ENCODE measurements around the gene SOCS3. TPM values are rescaled to one million over a fixed set of nuclear protein-coding genes. Genes with fewer than 3 reads are reported as not detected.
A peak's percentile ranks its signal among the peaks of the same experiment; 100 is the strongest.

SOCS3 gene
- total and polyA plus RNA-seq, 10 donors, result 10.7 to 164 (median 62.1) TPM

DNA sequence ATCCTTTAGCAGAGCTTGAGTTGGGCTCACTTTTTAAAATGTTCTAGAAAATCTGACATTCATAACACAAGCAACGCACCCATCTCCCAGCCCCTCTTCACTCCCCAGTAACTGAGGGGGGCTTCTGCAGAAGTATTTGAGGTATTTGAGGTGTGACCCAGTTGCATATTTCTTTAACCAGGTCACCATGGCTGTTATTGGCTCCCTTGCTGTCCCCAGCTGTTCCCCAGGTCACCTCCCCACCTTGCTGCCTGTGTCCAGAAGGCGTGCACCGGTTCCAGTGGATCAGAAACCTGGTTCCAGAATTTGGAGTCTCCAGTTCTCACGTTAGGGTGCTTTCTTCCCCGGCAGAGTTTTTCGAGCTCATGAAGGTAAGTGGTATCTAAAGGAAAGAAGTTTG, 32.4 kb upstream of the SOCS3 start:
- H3K36me3 ChIP-seq, result peaks cover 0 to 69% (median 39%) of the 10 kb centered on the region in 6 donors
- peaks cover 42 to 82% (median 61%) of the 10 kb centered on the region in 6 donors for H3K4me1 ChIP-seq
- H3K4me3 ChIP-seq, result no peak overlapping the region
- WGBS, 5 donors, result 93 to 99% (median 97%) methylated on average over 6 of the region's 6 CpGs
- no peaks in the 10 kb centered on the region for H3K27me3 ChIP-seq (replicated peaks in 1 of 7)
- H3K9me3 ChIP-seq, result no peaks in the 10 kb centered on the region
- H3K27ac ChIP-seq, result peak overlapping the region in 2 of 8 donors; percentile 97 to 99
- intact Hi-C loops (cut with DNase I; ENCODE audit: low total_unique reads), result no loop called here
- no peak for DNase-seq
- TF ChIP-seq, protein P1, sequence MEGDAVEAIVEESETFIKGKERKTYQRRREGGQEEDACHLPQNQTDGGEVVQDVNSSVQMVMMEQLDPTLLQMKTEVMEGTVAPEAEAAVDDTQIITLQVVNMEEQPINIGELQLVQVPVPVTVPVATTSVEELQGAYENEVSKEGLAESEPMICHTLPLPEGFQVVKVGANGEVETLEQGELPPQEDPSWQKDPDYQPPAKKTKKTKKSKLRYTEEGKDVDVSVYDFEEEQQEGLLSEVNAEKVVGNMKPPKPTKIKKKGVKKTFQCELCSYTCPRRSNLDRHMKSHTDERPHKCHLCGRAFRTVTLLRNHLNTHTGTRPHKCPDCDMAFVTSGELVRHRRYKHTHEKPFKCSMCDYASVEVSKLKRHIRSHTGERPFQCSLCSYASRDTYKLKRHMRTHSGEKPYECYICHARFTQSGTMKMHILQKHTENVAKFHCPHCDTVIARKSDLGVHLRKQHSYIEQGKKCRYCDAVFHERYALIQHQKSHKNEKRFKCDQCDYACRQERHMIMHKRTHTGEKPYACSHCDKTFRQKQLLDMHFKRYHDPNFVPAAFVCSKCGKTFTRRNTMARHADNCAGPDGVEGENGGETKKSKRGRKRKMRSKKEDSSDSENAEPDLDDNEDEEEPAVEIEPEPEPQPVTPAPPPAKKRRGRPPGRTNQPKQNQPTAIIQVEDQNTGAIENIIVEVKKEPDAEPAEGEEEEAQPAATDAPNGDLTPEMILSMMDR (IDR thresholded peaks at IDR 0.05 in 8 of 11, conservative IDR thresholded peaks at IDR 0.05 in 3 of 11), result no peak
- no peak for TF ChIP-seq POLR2A (IDR thresholded peaks at IDR 0.05)
- no peak for TF ChIP-seq POLR2AphosphoS5 (IDR thresholded peaks at IDR 0.05)

DNA sequence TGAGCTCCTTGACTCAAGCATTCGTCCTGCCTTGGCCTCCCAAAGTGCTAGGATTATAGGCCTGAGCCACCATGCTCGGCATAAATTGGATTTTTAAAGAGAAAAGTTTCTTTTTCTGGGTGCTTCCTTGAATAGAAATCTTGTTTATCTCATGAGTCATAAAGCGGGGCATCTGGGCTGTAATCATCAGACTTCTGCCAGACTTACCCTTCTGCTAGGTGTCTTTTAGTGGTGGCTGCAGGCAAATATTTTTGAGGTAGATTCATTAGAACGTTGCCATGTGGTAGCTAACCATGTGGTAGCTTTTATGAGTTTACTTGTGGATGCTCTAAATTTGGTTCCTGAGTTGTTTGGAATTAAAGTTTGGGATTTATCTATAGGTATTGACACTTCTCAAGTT, 32.0 kb upstream of the SOCS3 start:
- no peak for TF ChIP-seq POLR2A (IDR thresholded peaks at IDR 0.05)
- no peak for TF ChIP-seq POLR2AphosphoS5 (IDR thresholded peaks at IDR 0.05)
- TF ChIP-seq, protein P1 (IDR thresholded peaks at IDR 0.05 in 8 of 11, conservative IDR thresholded peaks at IDR 0.05 in 3 of 11), result no peak
- intact Hi-C loops (cut with DNase I; ENCODE audit: low total_unique reads), result no loop called here
- peaks cover 0 to 64% (median 35%) of the 10 kb centered on the region in 6 donors for H3K36me3 ChIP-seq
- H3K27me3 ChIP-seq (replicated peaks in 1 of 7), result no peaks in the 10 kb centered on the region
- no peaks in the 10 kb centered on the region for H3K9me3 ChIP-seq
- H3K27ac ChIP-seq, result peak overlapping the region in 3 of 8 donors; percentile 15 to 99 (median 97)
- no peak for DNase-seq
- WGBS, 5 donors, result 77 to 86% (median 85%) methylated on average over 4 of the region's 4 CpGs
- H3K4me1 ChIP-seq, result peaks cover 46 to 86% (median 63%) of the 10 kb centered on the region in 6 donors
- no peak overlapping the region for H3K4me3 ChIP-seq

DNA sequence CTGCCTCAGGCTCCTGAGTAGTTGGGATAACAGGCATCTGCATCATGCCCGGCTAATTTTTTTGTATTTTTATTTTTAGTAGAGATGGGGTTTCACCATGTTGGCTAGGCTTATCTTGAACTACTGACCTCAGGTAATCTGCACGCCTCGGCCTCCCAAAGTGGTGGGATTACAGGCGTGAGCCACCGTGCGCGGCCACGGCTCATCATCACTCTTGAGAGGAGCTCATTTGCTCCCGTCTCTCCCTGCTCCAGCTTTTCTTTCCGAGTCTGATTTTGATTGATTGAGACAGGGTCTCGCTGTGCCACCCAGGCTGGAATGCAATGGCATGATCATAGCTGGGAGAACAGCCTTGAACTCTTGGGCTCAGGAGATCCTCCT, 31.2 kb upstream of the SOCS3 start:
- no peaks in the 10 kb centered on the region for H3K27me3 ChIP-seq (replicated peaks in 1 of 7)
- peak in 1 of 3 donors; percentile 17 for TF ChIP-seq POLR2AphosphoS5 (IDR thresholded peaks at IDR 0.05)
- TF ChIP-seq, protein P1 (IDR thresholded peaks at IDR 0.05 in 8 of 11, conservative IDR thresholded peaks at IDR 0.05 in 3 of 11), result no peak
- TF ChIP-seq POLR2A (IDR thresholded peaks at IDR 0.05), result no peak
- no peaks in the 10 kb centered on the region for H3K9me3 ChIP-seq
- H3K36me3 ChIP-seq, result peaks cover 0 to 56% (median 27%) of the 10 kb centered on the region in 6 donors
- H3K4me3 ChIP-seq, result no peak overlapping the region
- intact Hi-C loops (cut with DNase I; ENCODE audit: low total_unique reads), result no loop called here
- peaks cover 54 to 92% (median 71%) of the 10 kb centered on the region in 6 donors for H3K4me1 ChIP-seq
- 91 to 99% (median 93%) methylated on average over 11 of the region's 11 CpGs for WGBS, 5 donors
- no peak for DNase-seq
- peak overlapping the region in 5 of 8 donors; percentile 90 to 99 (median 97) for H3K27ac ChIP-seq

DNA sequence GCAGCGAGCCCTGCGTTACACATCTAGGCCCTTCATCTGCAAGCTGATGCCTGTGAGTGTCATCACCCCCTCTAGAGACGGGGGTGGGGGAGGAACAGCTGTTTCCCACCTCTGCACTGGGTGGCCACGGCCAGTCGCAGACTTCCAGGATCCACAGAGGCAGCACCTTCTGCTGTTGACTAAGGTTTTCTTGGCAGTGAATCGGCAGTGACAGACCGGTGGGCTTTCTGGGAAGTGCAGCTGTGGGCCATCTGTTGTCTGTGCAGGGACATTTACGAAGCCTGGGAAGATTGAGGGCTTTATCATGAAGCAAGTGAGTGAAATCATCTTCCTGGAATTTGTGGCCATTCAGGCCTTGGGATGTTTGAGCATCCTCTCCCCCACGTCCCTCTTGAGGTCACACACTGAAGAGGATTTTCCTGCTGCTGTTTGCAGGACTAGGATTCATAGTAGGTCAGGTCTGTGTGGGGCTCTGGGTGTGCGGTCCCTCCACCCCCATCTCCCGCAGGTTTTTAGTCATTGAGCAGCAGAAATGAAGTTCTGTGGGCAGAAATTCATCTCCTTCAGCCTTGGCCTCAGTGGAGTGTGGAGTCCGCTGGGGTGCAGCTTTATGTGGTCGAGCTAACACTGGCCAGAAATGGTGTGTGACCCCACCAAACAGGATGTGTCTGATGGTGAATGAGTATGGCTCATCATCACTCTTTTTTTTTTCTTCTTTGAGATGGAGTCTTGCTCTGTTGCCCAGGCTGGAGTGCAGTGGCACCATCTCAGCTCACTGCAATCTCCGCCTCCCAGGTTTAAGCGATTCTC, 30.6 kb upstream of the SOCS3 start:
- Histone ChIP-seq H3K4me3 (no peak overlapping the region), H3K4me1 (peaks cover 60 to 92% (median 76%) of the 10 kb centered on the region in 6 donors), H3K9me3 (no peaks in the 10 kb centered on the region), H3K27ac (peak overlapping the region in 7 of 8 donors; percentile 88 to 99 (median 93)), H3K36me3 (peaks cover 0 to 53% (median 25%) of the 10 kb centered on the region in 6 donors), H3K27me3 (replicated peaks in 1 of 7) (no peaks in the 10 kb centered on the region)
- WGBS, 5 donors, result 53 to 67% (median 55%) methylated on average over 15 of the region's 15 CpGs
- no peak for DNase-seq
- intact Hi-C loops (cut with DNase I; ENCODE audit: low total_unique reads), result no loop called here
- TF ChIP-seq, protein P1 (IDR thresholded peaks at IDR 0.05 in 8 of 11, conservative IDR thresholded peaks at IDR 0.05 in 3 of 11), result peak in 1 of 11 experiments; percentile 5
- no peak for TF ChIP-seq POLR2A (IDR thresholded peaks at IDR 0.05)
- TF ChIP-seq POLR2AphosphoS5 (IDR thresholded peaks at IDR 0.05), result peak in 1 of 3 donors; percentile 75
